H1 (cell line): ENCODE results near the gene WLS. TPM values are rescaled to one million over a fixed set of nuclear protein-coding genes. Genes with fewer than 3 reads are reported as not detected.

Experiments
- CTCF ChIA-PET: fragments of 300-600 bp; sonication (Branson Sonifier 250); formaldehyde crosslinking; loops from one replicate; lab custom pipeline; 2021; ENCODE audit not compliant: partially characterized antibody; lab: Charles Lee
- POLR2A ChIA-PET: fragments of 300-600 bp; sonication (Branson Sonifier 250); formaldehyde crosslinking; loops from one replicate; lab custom pipeline; 2021; ENCODE audit warnings: inconsistent platforms; ENCODE audit not compliant: partially characterized antibody; lab: Charles Lee
- DNase-seq, 2 experiments: peaks; one replicate each; pipeline versions ENCODE4 v3.0.0 to v3.0.0-alpha.2; 2010 to 2022; ENCODE audit warnings: low spot score in 2 of 2, low read depth in 1 of 2, mixed read lengths in 1 of 2
- FAIRE-seq: peaks from 2 replicates; lab custom pipeline; 2011; peaks lifted over from hg19 to GRCh38; lab: Jason Lieb, UNC
- H2AFZ ChIP-seq: 2 replicates; pipeline ENCODE4 v1.8.1; 2012; ENCODE audit warnings: low read length, inconsistent platforms
- H2AK5ac ChIP-seq: 2 replicates; pipeline ENCODE4 v1.6.1; 2013; ENCODE audit warnings: low read depth, low read length
- H2BK120ac ChIP-seq: replicated peaks from 2 replicates; pipeline ENCODE3; 2013; ENCODE audit warnings: low read depth, low read length, inconsistent platforms
- H2BK12ac ChIP-seq: 2 replicates; pipeline ENCODE4 v1.6.1; 2013; ENCODE audit warnings: low read depth, low read length
- H2BK15ac ChIP-seq: 2 replicates; pipeline ENCODE4 v1.6.1; 2013; ENCODE audit warnings: low read length
- H2BK20ac ChIP-seq: 2 replicates; pipeline ENCODE4 v1.6.1; 2013; ENCODE audit warnings: low read length
- H2BK5ac ChIP-seq: 2 replicates; pipeline ENCODE4 v1.6.1; 2013; ENCODE audit warnings: low read depth, low read length
- H3K14ac ChIP-seq: 2 replicates; pipeline ENCODE4 v1.6.1; 2013; ENCODE audit warnings: inconsistent platforms; ENCODE audit not compliant: insufficient read length
- H3K18ac ChIP-seq: 2 replicates; pipeline ENCODE4 v1.6.1; 2013; ENCODE audit warnings: low read length; ENCODE audit errors: extremely low read depth
- H3K23ac ChIP-seq: 2 replicates; pipeline ENCODE4 v1.6.1; 2013; ENCODE audit warnings: inconsistent platforms; ENCODE audit not compliant: insufficient read length
- H3K23me2 ChIP-seq: 2 replicates; pipeline ENCODE4 v1.6.1; 2013; ENCODE audit warnings: low read depth, low read length
- H3K27ac ChIP-seq: 2 replicates; pipeline ENCODE4 v1.6.1; 2011; ENCODE audit warnings: low read depth, low read length, inconsistent platforms
- H3K27me3 ChIP-seq, 4 experiments: replicated peaks in 1 of 4; 1 replicate in 1 of 4; 2 replicates in 3 of 4; pipeline versions ENCODE4 v1.6.1 to v1.8.1; 2011 to 2013; ENCODE audit warnings: low read length in 3 of 4, mild to moderate bottlenecking in 3 of 4, inconsistent platforms in 2 of 4, mixed read lengths in 2 of 4, moderate library complexity in 1 of 4; ENCODE audit not compliant: control insufficient read depth in 3 of 4, insufficient read depth in 3 of 4; ENCODE audit errors: extremely low read depth in 1 of 4
- H3K36me3 ChIP-seq, 4 experiments: 2 replicates each; pipeline versions ENCODE4 v1.6.1 to v1.8.1; 2011 to 2013; ENCODE audit warnings: mild to moderate bottlenecking in 4 of 4, low read length in 3 of 4, moderate library complexity in 2 of 4, control low read depth in 1 of 4, inconsistent platforms in 1 of 4; ENCODE audit not compliant: insufficient read depth in 4 of 4, control insufficient read depth in 2 of 4
- H3K4ac ChIP-seq: replicated peaks from 2 replicates; pipeline ENCODE3; 2013; ENCODE audit warnings: low read length, low read depth, mixed read lengths, inconsistent platforms; ENCODE audit not compliant: insufficient read length
- H3K4me1 ChIP-seq, 4 experiments: replicated peaks in 1 of 4; 1 replicate in 1 of 4; 2 replicates in 3 of 4; pipeline versions ENCODE4 v1.6.1 to v1.8.1; 2011 to 2013; ENCODE audit warnings: low read length in 3 of 4, inconsistent platforms in 2 of 4, mixed read lengths in 1 of 4; ENCODE audit not compliant: insufficient read depth in 4 of 4, control insufficient read depth in 3 of 4
- H3K4me2 ChIP-seq, 2 experiments: 2 replicates each; pipeline versions ENCODE4 v1.6.1 to v1.8.1; 2011 to 2013; ENCODE audit warnings: low read depth in 2 of 2, low read length in 2 of 2, control low read depth in 1 of 2, inconsistent platforms in 1 of 2, mild to moderate bottlenecking in 1 of 2; ENCODE audit not compliant: insufficient read depth in 1 of 2
- H3K4me3 ChIP-seq, 4 experiments: fragments of 200-600, 300-600 bp in 1 of 4; sonication (generic), shearing (Covaris generic), sonication (Bioruptor Twin) in 1 of 4; 2 replicates each; pipeline versions ENCODE4 v1.5.1 to v1.8.1; 2011 to 2016; ENCODE audit warnings: low read length in 4 of 4, low read depth in 3 of 4, control low read depth in 2 of 4, inconsistent platforms in 2 of 4, mild to moderate bottlenecking in 2 of 4, mixed read lengths in 1 of 4, moderate library complexity in 1 of 4; ENCODE audit not compliant: insufficient read depth in 2 of 4; ENCODE audit errors: extremely low read depth in 1 of 4
- H3K56ac ChIP-seq: replicated peaks from 2 replicates; pipeline ENCODE3; 2013; ENCODE audit warnings: low read depth, mild to moderate bottlenecking, mixed read lengths, low read length, inconsistent platforms; ENCODE audit not compliant: insufficient read length
- H3K79me1 ChIP-seq: 2 replicates; pipeline ENCODE4 v1.6.1; 2013; ENCODE audit warnings: low read depth, low read length, control low read depth
- H3K79me2 ChIP-seq, 2 experiments: 2 replicates each; pipeline versions ENCODE4 v1.6.1 to v1.8.1; 2012 to 2013; ENCODE audit warnings: low read length in 2 of 2, mild to moderate bottlenecking in 2 of 2, inconsistent platforms in 1 of 2; ENCODE audit not compliant: insufficient read depth in 2 of 2, control insufficient read depth in 1 of 2
- H3K9ac ChIP-seq, 4 experiments: replicated peaks in 1 of 4; 1 replicate in 1 of 4; 2 replicates in 3 of 4; pipeline versions ENCODE4 v1.6.1 to v1.8.1; 2011 to 2013; ENCODE audit warnings: low read depth in 3 of 4, low read length in 3 of 4, control low read depth in 2 of 4, mild to moderate bottlenecking in 2 of 4, moderate library complexity in 2 of 4, inconsistent platforms in 1 of 4; ENCODE audit errors: extremely low read depth in 1 of 4
- H3K9me3 ChIP-seq, 2 experiments: 2 replicates each; pipeline versions ENCODE4 v1.6.1 to v1.8.1; 2012 to 2013; ENCODE audit warnings: mild to moderate bottlenecking in 2 of 2, moderate library complexity in 2 of 2, control low read depth in 1 of 2, inconsistent platforms in 1 of 2, low read depth in 1 of 2, low read length in 1 of 2, mixed read lengths in 1 of 2; ENCODE audit not compliant: insufficient read depth in 2 of 2
- H4K20me1 ChIP-seq, 2 experiments: replicated peaks in 1 of 2; 2 replicates each; pipeline versions ENCODE3 to v1.8.1; 2011 to 2013; ENCODE audit warnings: inconsistent platforms in 2 of 2, low read length in 2 of 2, mild to moderate bottlenecking in 1 of 2; ENCODE audit not compliant: insufficient read depth in 2 of 2, control insufficient read depth in 1 of 2
- H4K5ac ChIP-seq: 2 replicates; pipeline ENCODE4 v1.6.1; 2013; ENCODE audit warnings: low read length, low read depth, mixed read lengths, inconsistent platforms; ENCODE audit not compliant: insufficient read length
- H4K8ac ChIP-seq: 2 replicates; pipeline ENCODE4 v1.8.0; 2013; ENCODE audit warnings: mild to moderate bottlenecking, moderate library complexity, low read length, inconsistent platforms; ENCODE audit not compliant: insufficient read depth; ENCODE audit errors: extremely low read depth
- H4K91ac ChIP-seq: replicated peaks from 2 replicates; pipeline ENCODE3; 2013; ENCODE audit warnings: low read length, mixed read lengths, inconsistent platforms; ENCODE audit not compliant: insufficient read length
- BRCA1 ChIP-seq: IDR thresholded peaks from 2 replicates; pipeline ENCODE4 v1.6.1; 2012; ENCODE audit warnings: low read depth, low read length, improper control_type of control experiment
- RAD21 ChIP-seq, 2 experiments: IDR thresholded peaks in 1 of 2; conservative IDR thresholded peaks in 1 of 2; 2 replicates each; pipeline ENCODE4 v1.6.1; 2011; ENCODE audit warnings: low read depth in 2 of 2, low read length in 2 of 2, improper control_type of control experiment in 1 of 2, inconsistent platforms in 1 of 2, mild to moderate bottlenecking in 1 of 2, moderate library complexity in 1 of 2
- WGBS, 2 experiments: shearing (Covaris generic) in 1 of 2; methylation state at CpG; one replicate each; pipeline versions ENCODE4 v1.1.6 to v1.1.7; 2013 to 2015; ENCODE audit warnings: low lambda C conversion rate in 2 of 2, mixed read lengths in 2 of 2, inconsistent platforms in 1 of 2, low coverage in 1 of 2, missing lambda C conversion rate in 1 of 2; ENCODE audit not compliant: insufficient replicate concordance in 2 of 2, insufficient coverage in 1 of 2, insufficient read length in 1 of 2; ENCODE audit errors: extremely low coverage in 1 of 2, missing lambda C conversion rate in 1 of 2; 5-methylcytosine and 5-hydroxymethylcytosine counted together
- polyA plus RNA-seq, 7 experiments: library from polyadenylated mRNA; depleted of rRNA in 3 of 7; stranded (reverse) in 5 of 7; unstranded in 2 of 7; fragments of >200 nt in 5 of 7; fragments of 200-250 nt in 2 of 7; gene quantifications; 1 replicate in 5 of 7; 2 replicates in 1 of 7; 4 replicates in 1 of 7; pipeline versions ENCODE4 v1.2.1 to v1.2.3, GENCODE V29; 2011 to 2013; ENCODE audit warnings: missing spikeins in 2 of 7, mixed read lengths in 2 of 7
- total RNA-seq: library from RNA; stranded (reverse); fragmentation: NEBNext Ultra II Directional; extraction: Animal tissue kit (Norgen Biotek cat#: 25700); gene quantifications from 2 replicates; pipeline ENCODE4 v1.2.1, GENCODE V29; 2021
- TF ChIP-seq, protein P1 (sequence below), 3 experiments: IDR thresholded peaks; 1 replicate in 2 of 3; 2 replicates in 1 of 3; pipeline versions ENCODE4 v1.5.1 to v1.6.1; 2011; ENCODE audit warnings: low read length in 3 of 3, mild to moderate bottlenecking in 3 of 3, inconsistent platforms in 2 of 3, low read depth in 1 of 3, moderate library complexity in 1 of 3; ENCODE audit not compliant: insufficient read depth in 1 of 3; ENCODE audit errors: control extremely low read depth in 1 of 3

The WLS gene
- total and polyA plus RNA-seq, 2 of the 8 experiments (the other 6 are each of a cell fraction or from before 2014, with no cell fraction given), result 1.2 to 2.7 TPM

GRCh38 chr1:68162761-68163160, 69.6 kb downstream of the WLS start:
- Histone ChIP-seq H3K4me2 (no peak overlapping the region), H3K23ac (no peak overlapping the region), H3K79me2 (no peaks in the 10 kb centered on the region), H3K23me2 (no peaks in the 10 kb centered on the region), H3K4me1 (no peaks in the 10 kb centered on the region), H2AFZ (no peak overlapping the region), H4K8ac (no peak overlapping the region), H3K27ac (no peak overlapping the region), H3K56ac (no peak overlapping the region), H3K36me3 (no peaks in the 10 kb centered on the region), H3K9me3 (no peaks in the 10 kb centered on the region), H2BK15ac (no peak overlapping the region), H4K5ac (no peak overlapping the region), H4K20me1 (no peaks in the 10 kb centered on the region), H2BK120ac (no peak overlapping the region), H3K14ac (no peak overlapping the region), H3K18ac (no peak overlapping the region), H3K4me3 (no peak overlapping the region), H3K27me3 (no peaks in the 10 kb centered on the region), H3K79me1 (no peaks in the 10 kb centered on the region), H3K4ac (no peak overlapping the region), H4K91ac (no peak overlapping the region), H2BK20ac (no peak overlapping the region), H3K9ac (no peak overlapping the region), H2BK5ac (no peak overlapping the region), H2AK5ac (0 out of 2 replicates have a peak overlapping the region, but pooled peaks have one; percentile 30), H2BK12ac (no peak overlapping the region)
- ChIA-PET POLR2A (no interaction called here), CTCF (interaction anchor here (0.6 to 6.1 kb wide), 21 partner anchors 10 to 397 kb away, joined by 3 to 45 read pairs (median 4); no protein-coding TSS in a partner anchor)
- DNase-seq, result peak in 1 of 2 experiments; percentile 76
- TF ChIP-seq, protein P1, sequence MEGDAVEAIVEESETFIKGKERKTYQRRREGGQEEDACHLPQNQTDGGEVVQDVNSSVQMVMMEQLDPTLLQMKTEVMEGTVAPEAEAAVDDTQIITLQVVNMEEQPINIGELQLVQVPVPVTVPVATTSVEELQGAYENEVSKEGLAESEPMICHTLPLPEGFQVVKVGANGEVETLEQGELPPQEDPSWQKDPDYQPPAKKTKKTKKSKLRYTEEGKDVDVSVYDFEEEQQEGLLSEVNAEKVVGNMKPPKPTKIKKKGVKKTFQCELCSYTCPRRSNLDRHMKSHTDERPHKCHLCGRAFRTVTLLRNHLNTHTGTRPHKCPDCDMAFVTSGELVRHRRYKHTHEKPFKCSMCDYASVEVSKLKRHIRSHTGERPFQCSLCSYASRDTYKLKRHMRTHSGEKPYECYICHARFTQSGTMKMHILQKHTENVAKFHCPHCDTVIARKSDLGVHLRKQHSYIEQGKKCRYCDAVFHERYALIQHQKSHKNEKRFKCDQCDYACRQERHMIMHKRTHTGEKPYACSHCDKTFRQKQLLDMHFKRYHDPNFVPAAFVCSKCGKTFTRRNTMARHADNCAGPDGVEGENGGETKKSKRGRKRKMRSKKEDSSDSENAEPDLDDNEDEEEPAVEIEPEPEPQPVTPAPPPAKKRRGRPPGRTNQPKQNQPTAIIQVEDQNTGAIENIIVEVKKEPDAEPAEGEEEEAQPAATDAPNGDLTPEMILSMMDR (IDR thresholded peaks at IDR 0.05; ENCODE audit: control extremely low read depth in 1 of 3, insufficient read depth in 1 of 3, low read depth in 1 of 3, low read length in 3 of 3), result peak; percentile 56 to 76 (median 70)
- TF ChIP-seq BRCA1 (no peak), RAD21 (IDR thresholded peaks at IDR 0.05 in 1 of 2, conservative IDR thresholded peaks at IDR 0.05 in 1 of 2; ENCODE audit: low read depth in 2 of 2, low read length in 2 of 2) (peak; percentile 59 to 68)
- 81% methylated on average over 16 of the region's 16 CpGs; no CpG with 5 or more reads in 1 of the 2 experiments for WGBS, 2 experiments
- FAIRE-seq, result no peak
